ENCODE measurements around the gene IMPG2. TPM values are rescaled to one million over a fixed set of nuclear protein-coding genes. Genes with fewer than 3 reads are reported as not detected.

IMPG2 gene
- total RNA-seq, 1 donor from 2014 or later = 0.30 TPM

- no peak overlapping the region for H3K27ac Mint-ChIP-seq (ENCODE audit: unreplicated experiment)
- TF ChIP-seq CTCF (IDR thresholded peaks at IDR 0.05; ENCODE audit: insufficient read depth, low read depth, low read length) = no peak
- TF ChIP-seq EZH2 (IDR thresholded peaks at IDR 0.05; ENCODE audit: insufficient read depth, low read length) = no peak
- no peaks in the 10 kb centered on the region for H3K36me3 Mint-ChIP-seq (ENCODE audit: low read depth, unreplicated experiment)
- DNase-seq (ENCODE audit: low read depth) (no peak), FAIRE-seq (no peak)
- no peak overlapping the region for H2AFZ ChIP-seq (ENCODE audit: low read depth, low read length)
- no peaks in the 10 kb centered on the region for H3K79me2 ChIP-seq (ENCODE audit: insufficient read depth, low read length)
- no peak overlapping the region for H3K4me3 Mint-ChIP-seq (ENCODE audit: unreplicated experiment)
- no peaks in the 10 kb centered on the region for H3K9me3 Mint-ChIP-seq (ENCODE audit: unreplicated experiment)
- H3K27me3 Mint-ChIP-seq (ENCODE audit: low read depth, unreplicated experiment) = no peaks in the 10 kb centered on the region
- no peaks in the 10 kb centered on the region for H3K36me3 ChIP-seq (ENCODE audit: insufficient read depth, low read length)
- no peak overlapping the region for H3K9ac ChIP-seq (ENCODE audit: low read length)
- H3K4me2 ChIP-seq (ENCODE audit: low read length) = no peak overlapping the region
- no peaks in the 10 kb centered on the region for H3K27me3 ChIP-seq (ENCODE audit: insufficient read depth, low read length)
- H4K20me1 ChIP-seq (ENCODE audit: insufficient read depth, low read length) = no peaks in the 10 kb centered on the region
- no peaks in the 10 kb centered on the region for H3K4me1 ChIP-seq (ENCODE audit: insufficient read depth, low read length)
- no peaks in the 10 kb centered on the region for H3K9me3 ChIP-seq (ENCODE audit: insufficient read depth, low read depth, low read length)
- H3K4me3 ChIP-seq (ENCODE audit: insufficient read depth, low read depth, low read length) = no peak overlapping the region
- no peak overlapping the region for H3K27ac ChIP-seq (ENCODE audit: low read depth, low read length)
- no peaks in the 10 kb centered on the region for H3K4me1 Mint-ChIP-seq (ENCODE audit: low read depth, unreplicated experiment)
These were observed 90.7 kb downstream of the IMPG2 start for GRCh38 chr3:101229681-101230080.

DNA sequence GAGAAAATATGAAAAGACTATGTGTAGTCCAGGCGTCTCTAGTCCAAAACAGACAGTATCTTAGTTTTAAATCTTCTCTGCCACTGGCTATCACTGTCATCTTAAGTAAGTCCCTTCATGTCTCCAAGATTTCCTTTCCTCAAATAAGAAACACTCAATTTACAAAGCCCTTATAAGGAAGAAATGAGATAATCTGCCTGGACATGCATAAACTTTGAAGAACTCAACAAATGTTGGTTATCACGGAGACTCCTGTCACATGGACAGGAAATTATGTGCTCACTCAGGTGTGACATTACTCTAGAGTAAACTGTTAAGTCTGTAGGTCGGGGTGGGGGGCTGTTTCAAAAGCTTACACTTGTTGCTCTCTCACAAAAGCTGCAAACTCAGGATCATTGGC is 91.9 kb downstream of the IMPG2 start:
- H3K4me3 ChIP-seq (ENCODE audit: insufficient read depth, low read depth, low read length) = no peak overlapping the region
- no peaks in the 10 kb centered on the region for H3K79me2 ChIP-seq (ENCODE audit: insufficient read depth, low read length)
- Mint-ChIP-seq H3K4me1 (ENCODE audit: low read depth, unreplicated experiment) (no peaks in the 10 kb centered on the region), H3K27me3 (ENCODE audit: low read depth, unreplicated experiment) (no peaks in the 10 kb centered on the region), H3K4me3 (ENCODE audit: unreplicated experiment) (no peak overlapping the region), H3K9me3 (ENCODE audit: unreplicated experiment) (no peaks in the 10 kb centered on the region), H3K27ac (ENCODE audit: unreplicated experiment) (no peak overlapping the region), H3K36me3 (ENCODE audit: low read depth, unreplicated experiment) (no peaks in the 10 kb centered on the region)
- DNase-seq (ENCODE audit: low read depth) (no peak), FAIRE-seq (no peak)
- no peaks in the 10 kb centered on the region for H3K27me3 ChIP-seq (ENCODE audit: insufficient read depth, low read length)
- TF ChIP-seq EZH2 (IDR thresholded peaks at IDR 0.05; ENCODE audit: insufficient read depth, low read length) (no peak), CTCF (IDR thresholded peaks at IDR 0.05; ENCODE audit: insufficient read depth, low read depth, low read length) (no peak)
- no peak overlapping the region for H3K27ac ChIP-seq (ENCODE audit: low read depth, low read length)
- no peaks in the 10 kb centered on the region for H3K9me3 ChIP-seq (ENCODE audit: insufficient read depth, low read depth, low read length)
- H4K20me1 ChIP-seq (ENCODE audit: insufficient read depth, low read length) = no peaks in the 10 kb centered on the region
- H3K4me2 ChIP-seq (ENCODE audit: low read length) = no peak overlapping the region
- no peak overlapping the region for H3K9ac ChIP-seq (ENCODE audit: low read length)
- H3K36me3 ChIP-seq (ENCODE audit: insufficient read depth, low read length) = no peaks in the 10 kb centered on the region
- no peaks in the 10 kb centered on the region for H3K4me1 ChIP-seq (ENCODE audit: insufficient read depth, low read length)
- no peak overlapping the region for H2AFZ ChIP-seq (ENCODE audit: low read depth, low read length)

DNA sequence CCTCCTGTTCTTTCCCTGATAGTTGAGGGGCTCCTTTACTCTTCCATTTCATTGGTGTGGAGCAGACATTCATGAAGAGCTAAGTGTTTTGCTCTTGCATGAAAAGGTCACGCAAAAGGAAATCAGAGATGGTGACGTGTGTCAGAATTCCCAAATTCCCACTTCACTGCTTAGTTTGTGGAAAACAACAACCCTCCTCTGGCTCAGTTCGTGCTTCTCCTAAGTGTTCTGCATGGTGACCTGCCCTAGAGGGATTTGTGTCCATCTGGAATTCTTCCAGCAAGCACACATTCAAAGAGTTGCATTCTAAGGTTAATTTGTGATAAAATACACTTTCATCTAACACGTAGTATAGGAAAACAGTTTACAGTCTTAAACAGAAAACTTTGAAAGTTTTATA is 95.6 kb downstream of the IMPG2 start:
- TF ChIP-seq CTCF (IDR thresholded peaks at IDR 0.05; ENCODE audit: insufficient read depth, low read depth, low read length) (no peak), EZH2 (IDR thresholded peaks at IDR 0.05; ENCODE audit: insufficient read depth, low read length) (no peak)
- Mint-ChIP-seq H3K4me1 (ENCODE audit: low read depth, unreplicated experiment) (no peaks in the 10 kb centered on the region), H3K9me3 (ENCODE audit: unreplicated experiment) (peaks cover under 1% of the 10 kb centered on the region), H3K4me3 (ENCODE audit: unreplicated experiment) (no peak overlapping the region), H3K36me3 (ENCODE audit: low read depth, unreplicated experiment) (no peaks in the 10 kb centered on the region), H3K27ac (ENCODE audit: unreplicated experiment) (no peak overlapping the region), H3K27me3 (ENCODE audit: low read depth, unreplicated experiment) (no peaks in the 10 kb centered on the region)
- H3K9me3 ChIP-seq (ENCODE audit: insufficient read depth, low read depth, low read length) = no peaks in the 10 kb centered on the region
- H3K27ac ChIP-seq (ENCODE audit: low read depth, low read length) = no peak overlapping the region
- H3K27me3 ChIP-seq (ENCODE audit: insufficient read depth, low read length) = no peaks in the 10 kb centered on the region
- H3K79me2 ChIP-seq (ENCODE audit: insufficient read depth, low read length) = no peaks in the 10 kb centered on the region
- H3K9ac ChIP-seq (ENCODE audit: low read length) = no peak overlapping the region
- FAIRE-seq (no peak), DNase-seq (ENCODE audit: low read depth) (no peak)
- H2AFZ ChIP-seq (ENCODE audit: low read depth, low read length) = no peak overlapping the region
- no peak overlapping the region for H3K4me3 ChIP-seq (ENCODE audit: insufficient read depth, low read depth, low read length)
- no peaks in the 10 kb centered on the region for H3K4me1 ChIP-seq (ENCODE audit: insufficient read depth, low read length)
- no peak overlapping the region for H3K4me2 ChIP-seq (ENCODE audit: low read length)
- H4K20me1 ChIP-seq (ENCODE audit: insufficient read depth, low read length) = no peaks in the 10 kb centered on the region
- H3K36me3 ChIP-seq (ENCODE audit: insufficient read depth, low read length) = no peaks in the 10 kb centered on the region

All from astrocyte (in vitro differentiated cells and primary cell).